ENCODE results near the gene WDR31.
A peak's percentile ranks its signal among the peaks of the same experiment; 100 is the strongest.

The WDR31 gene

GRCh38 chr9:113293285-113293878, 46.7 kb downstream of the WDR31 start:
- DNase-seq, result no peak

GRCh38 chr9:113290052-113290607, 49.9 kb downstream of the WDR31 start:
- DNase-seq, result no peak

GRCh38 chr9:113289091-113289490, 51.0 kb downstream of the WDR31 start:
- no peak for DNase-seq

- DNase-seq, result no peak
These were observed 58.7 kb downstream of the WDR31 start for GRCh38 chr9:113281356-113281755.

GRCh38 chr9:113278840-113279239, 61.2 kb downstream of the WDR31 start:
- no peak for DNase-seq

- DNase-seq, result peak; percentile 61 to 98 (median 96)
These were observed 64.6 kb downstream of the WDR31 start, which contains the start of the genes CDC26 and PRPF4 for GRCh38 chr9:113275157-113276131. Gene CDC26, minus strand, starts transcription at chr9:113275572. Its CDS starts 3,065 bp downstream, at chr9:113272507. Gene PRPF4, plus strand, starts transcription at chr9:113275658. Its CDS starts 86 bp downstream, at chr9:113275744.

- DNase-seq, result peak in 2 of 14 donors; percentile 15 to 48
These were observed 65.5 kb downstream of the WDR31 start for GRCh38 chr9:113274474-113275156.

- no peak for DNase-seq
These were observed 70.2 kb downstream of the WDR31 start for GRCh38 chr9:113269871-113270270.

- no peak for DNase-seq
These were observed 70.7 kb downstream of the WDR31 start for GRCh38 chr9:113269355-113269754.

GRCh38 chr9:113267911-113268566, 72.0 kb downstream of the WDR31 start:
- no peak for DNase-seq

GRCh38 chr9:113266174-113266573, 73.9 kb downstream of the WDR31 start:
- no peak for DNase-seq
